GM18861 (cell line): Measurements from ENCODE around the gene ORM2.

Source experiments
- ATAC-seq: cut with Tn5 transposase; IDR thresholded peaks from one replicate; pipeline ENCODE4 v1.9.1; 2021; ENCODE audit not compliant: unreplicated experiment

The ORM2 gene

DNA sequence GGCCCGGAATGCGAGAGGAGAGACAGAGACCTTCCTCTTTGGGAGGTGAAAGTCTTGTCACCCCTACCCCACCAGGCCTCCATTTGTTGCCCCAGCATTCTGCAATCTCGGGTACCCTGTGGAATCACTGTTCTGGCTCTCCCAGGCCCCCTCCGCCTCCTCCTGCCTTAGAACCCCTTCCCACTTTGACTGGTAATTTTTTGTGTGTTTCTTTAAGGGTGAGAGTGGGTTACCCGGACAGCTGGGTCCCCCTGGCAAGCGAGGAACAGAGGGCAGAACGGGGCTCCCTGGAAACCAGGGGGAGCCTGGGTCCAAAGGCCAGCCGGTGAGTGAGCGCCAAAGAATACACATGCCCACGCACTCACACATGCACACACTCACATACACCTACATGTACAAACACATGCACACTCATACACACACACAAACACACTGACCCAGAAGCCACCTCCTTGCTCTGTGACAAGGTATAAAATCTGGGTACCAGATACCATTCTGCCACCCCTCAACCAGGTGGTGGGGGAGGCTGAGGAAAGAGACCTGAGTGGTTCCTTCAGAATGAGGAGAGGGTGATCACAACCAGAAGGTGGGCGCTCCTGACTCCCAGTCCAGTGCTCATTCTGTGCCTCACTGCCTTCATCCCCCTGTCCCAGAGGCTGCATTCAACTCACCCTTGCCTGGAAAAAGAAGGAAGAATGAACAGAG lies 37.6 kb upstream of the ORM2 start:
- ATAC-seq = no peak

DNA sequence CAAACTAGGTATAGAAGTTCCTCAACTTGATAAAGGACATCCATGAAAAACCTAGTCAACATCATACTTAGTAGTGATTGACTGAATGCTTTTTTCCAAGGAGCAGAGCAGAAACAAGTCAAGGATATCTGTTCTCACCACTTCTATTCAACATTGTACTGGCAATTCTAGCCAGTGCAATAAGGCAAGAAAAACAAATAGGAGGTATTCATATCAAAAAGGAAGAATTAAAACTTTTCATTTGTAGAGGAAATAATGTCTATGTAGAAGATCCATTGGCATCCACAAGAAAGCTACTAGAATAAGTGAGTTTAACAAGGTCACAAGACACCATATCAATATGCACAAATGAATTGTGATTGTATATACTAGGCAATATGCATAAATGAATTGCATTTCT lies 35.0 kb upstream of the ORM2 start:
- no peak for ATAC-seq

DNA sequence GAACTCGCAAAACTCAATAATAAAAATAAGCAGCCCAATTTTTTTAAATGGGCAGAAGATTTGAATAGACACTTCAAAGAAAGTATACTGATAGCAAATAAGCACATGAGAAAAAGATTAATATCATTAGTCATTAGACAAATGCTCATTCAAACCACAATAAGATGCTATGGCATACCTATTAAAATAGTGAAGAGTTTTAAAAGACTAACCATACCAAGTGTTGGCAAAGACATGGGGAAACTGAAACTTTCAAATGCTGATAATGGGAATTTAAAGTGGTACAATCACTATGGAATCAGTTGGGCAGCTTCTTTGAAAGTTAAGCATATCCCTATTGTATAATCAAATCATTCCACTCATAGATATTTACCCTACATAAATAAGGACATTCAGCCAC lies 33.3 kb upstream of the ORM2 start:
- ATAC-seq = no peak

DNA sequence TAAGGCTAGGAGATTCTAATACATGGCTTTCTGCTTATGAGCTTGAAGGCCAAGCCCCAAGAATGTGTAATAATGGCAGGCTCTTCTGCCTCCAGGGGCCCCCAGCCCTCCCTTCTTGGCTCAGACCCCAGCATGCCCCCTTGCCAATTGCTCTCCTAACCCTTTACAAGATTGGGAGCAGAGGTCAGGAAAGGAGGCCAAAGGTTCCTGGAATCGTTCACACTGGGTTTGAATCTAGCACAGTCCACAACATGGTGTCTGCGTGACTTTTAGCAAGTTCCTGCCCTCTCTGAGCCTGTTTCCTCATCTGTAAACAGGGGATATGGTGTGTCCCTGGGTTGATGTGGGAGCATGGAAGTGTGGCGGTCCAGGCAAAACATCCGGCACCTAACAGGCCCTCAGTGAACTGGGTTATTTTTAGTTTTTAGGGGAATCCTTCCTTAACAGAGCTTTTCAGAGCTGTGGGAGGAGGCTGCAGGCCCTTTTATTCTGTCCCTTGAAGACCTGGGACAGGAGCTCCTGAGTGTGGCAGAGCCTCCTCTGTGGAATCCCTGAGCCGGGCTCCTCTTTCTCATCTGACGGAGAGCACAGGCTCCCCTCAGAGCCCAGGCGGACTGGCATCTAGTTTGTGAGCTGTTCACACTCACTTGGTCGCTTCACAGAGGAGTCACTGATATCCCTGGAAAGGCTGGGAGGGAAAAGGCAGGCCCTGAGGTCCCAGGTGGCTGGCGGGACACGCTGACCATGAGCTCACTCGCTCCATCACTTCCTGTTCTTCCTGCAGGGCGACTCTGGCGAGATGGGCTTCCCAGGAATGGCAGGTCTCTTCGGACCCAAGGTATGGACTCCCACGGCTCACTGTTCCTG lies 30.1 kb upstream of the ORM2 start:
- no peak for ATAC-seq

DNA sequence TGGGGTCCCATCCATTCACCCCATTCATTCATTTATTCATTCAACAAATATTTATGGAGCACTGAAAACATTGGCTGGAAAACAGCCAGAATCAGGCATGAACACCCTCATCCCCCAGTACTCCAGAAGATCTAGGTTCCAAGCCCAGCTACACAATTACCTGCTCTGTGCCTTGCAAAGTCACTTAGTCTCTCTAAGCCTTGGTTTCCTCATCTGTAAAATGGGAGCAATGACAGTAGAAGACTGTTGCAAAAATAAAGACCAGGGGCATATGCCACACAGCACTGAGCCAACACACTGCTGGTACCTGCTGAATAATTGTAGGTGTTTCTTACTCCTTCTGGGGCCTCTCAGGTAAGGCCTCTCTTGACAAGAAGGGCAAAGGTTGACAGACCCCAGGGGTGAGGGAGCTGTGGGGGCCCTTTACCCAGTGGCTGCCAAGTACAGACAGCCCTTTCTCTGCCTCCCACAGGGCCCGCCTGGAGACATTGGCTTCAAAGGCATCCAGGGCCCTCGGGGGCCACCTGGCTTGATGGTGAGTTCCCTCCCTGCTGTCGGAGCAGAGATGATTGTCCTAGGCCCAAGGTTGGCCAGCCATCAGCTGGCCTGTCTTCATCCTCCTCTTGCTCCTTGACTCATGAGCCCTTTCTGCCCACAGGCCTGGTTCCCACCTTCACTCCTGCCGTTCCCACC lies 29.4 kb upstream of the ORM2 start:
- ATAC-seq = no peak

DNA sequence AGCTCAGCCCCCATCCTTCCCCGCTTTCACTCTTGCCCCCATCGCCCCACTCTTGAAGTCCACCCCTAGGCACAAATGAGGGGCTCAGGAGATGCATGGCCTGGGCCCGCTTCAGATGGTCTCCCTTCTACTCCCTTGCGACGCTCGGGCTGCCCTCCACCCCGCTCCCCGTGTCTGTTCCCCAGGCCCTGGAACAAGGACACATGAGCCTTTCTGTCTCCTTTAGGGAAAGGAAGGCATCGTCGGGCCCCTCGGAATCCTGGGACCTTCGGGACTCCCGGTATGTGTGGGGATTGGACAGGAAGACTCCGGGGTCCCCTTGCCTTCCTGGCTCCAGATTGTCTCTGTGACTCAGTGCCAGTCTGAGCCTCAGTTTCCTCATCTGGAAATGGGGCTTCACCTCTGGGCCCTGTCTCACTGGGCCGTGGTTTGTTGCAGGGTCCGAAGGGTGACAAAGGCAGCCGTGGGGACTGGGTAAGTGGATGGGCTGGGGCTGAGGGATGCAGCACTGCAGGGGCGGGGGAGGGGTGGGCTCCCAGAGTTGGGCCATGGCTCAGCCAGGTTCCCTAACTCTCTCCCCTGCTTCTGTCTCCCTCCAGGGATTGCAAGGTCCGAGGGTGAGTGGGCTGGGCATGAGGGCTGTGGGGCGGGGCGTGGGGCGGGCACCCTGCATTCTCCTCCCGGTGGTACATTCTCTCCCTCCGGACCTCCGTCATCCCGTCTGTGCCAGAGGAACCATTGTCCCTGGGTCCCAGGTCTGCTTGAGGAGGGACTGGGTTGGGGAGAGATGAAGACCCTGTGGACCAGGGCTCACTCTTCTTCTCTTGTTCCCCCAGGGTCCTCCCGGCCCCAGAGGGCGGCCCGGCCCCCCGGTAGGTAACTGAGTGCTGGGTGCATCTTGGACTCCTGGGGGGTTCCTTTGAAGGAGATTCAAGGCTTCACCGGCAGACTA lies 28.5 kb upstream of the ORM2 start:
- ATAC-seq = no peak

DNA sequence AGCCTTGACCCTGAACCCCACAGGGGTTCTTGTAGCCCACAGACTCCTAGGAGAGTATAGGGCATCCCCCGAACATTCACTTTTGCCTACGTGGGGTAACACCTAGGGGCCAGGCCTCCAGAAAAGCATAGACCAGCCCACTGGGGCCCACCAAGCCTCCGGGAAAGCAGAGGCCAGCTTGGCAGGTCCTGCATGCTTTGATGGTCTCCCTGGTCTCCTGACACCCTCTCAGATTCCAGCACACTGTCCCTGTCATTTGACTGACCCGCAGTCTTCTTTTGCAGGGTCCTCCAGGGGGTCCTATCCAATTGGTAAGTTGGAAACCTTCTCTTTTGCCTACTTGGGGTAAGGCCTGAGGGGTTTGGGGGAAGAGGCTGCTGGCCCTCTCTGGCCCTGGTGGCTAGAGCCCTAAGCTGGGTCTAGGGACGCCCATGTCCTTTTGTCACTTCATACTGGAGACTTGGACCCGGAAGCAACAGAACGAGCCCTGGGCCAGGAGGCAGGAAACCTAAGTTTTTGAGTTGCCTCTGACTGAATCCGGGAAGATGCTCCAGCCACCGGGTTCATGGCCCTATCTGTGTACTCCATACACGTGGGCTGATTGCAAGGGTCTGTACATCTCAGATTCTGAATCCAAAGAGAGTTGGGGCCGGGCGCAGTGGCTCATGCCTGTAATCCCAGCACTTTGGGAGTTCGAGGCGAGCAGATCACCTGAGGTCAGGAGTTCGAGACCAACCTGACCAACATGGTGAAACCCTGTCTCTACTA lies 27.7 kb upstream of the ORM2 start:
- no peak for ATAC-seq

DNA sequence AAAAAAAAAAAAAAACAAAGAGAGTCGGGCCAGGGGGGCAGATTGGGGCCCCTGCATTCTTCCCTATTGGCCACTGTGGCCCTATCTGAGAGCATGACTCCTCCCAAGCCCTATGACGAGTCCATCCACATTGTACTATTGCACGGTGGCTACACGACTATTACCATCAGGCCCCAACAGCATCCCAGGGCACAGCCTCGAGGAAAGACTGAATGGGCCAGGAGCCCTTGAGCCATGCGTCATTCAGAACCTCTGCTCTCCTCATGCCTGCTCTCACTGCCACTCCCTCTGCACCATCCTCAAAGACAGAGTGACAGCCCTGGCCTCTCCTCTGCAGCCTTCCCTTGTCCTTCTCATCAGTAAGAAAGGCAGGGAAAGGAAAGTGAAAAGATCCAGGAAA lies 26.9 kb upstream of the ORM2 start:
- no peak for ATAC-seq

DNA sequence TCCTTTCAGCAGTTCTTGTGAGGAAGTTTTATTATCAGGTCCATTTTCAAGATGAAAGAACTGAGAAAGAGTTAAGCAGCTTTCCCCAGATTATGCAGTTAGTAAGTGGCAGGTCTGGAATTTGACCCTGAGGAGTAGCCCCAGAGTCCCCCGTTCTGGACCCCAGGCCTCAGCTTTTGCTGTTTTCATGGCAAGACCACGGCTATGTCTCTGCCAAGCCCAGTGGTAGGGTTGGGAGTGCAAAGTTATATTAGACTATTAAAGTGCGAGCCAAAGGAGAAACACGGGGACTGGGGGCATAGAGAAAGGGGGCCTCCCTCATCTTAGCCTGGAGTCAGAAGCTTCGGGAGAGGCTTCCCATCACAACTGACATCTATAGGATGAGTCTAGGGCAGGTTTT lies 26.1 kb upstream of the ORM2 start:
- ATAC-seq = no peak

DNA sequence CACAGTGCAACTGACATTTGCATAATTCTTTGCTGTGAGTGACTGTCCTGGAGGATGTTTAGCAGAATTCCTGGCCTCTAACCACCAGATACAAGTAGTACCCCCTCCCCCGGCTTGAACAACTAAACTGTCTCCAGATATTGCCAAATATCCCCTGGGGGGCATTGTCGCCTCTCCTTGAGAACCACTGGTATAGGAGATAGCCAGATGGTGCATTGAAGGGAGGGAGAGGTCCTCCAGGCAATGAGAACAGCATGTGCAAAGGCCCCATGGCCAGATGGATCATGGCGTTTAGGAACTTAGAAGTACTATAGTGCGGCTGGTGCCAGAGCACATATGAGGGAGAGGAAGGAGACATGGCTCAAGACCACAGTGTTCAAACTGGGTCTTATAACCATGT lies 25.7 kb upstream of the ORM2 start:
- no peak for ATAC-seq

DNA sequence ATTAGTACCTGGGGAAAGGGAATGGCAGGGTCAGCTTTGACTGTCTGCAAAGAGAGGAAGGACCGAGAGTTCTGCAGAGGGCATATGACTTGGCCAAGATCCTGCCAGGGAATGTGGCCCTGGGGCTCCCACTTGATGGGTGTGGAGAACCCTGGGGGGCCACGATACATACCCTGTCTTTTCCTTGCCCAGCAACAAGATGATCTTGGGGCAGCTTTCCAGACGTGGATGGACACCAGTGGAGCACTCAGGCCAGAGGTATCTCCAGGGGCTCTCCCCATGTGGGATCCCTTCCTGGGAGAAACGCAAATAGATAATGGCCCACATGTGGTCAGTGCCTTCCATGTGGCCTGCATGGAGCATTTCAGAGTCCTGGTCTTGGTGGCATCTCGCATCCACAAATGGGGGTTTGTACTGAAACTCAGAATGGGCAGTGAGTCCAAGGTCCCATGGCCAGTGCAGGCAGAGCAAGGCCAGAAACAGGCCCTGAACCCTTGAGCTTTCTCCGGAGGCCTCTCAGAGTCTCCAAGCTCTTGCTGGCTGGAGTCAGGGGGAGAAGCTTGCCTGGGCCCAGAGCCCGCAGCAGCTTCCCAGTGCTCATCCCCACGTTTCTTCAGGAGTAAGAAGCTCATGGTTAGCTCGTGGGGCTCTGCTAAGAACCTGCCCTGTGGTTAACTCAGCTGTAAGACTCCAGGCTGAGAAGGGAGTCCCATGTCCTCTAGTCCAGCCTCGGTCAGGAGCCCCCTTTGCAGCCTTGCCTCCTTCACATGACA lies 25.1 kb upstream of the ORM2 start:
- no peak for ATAC-seq

DNA sequence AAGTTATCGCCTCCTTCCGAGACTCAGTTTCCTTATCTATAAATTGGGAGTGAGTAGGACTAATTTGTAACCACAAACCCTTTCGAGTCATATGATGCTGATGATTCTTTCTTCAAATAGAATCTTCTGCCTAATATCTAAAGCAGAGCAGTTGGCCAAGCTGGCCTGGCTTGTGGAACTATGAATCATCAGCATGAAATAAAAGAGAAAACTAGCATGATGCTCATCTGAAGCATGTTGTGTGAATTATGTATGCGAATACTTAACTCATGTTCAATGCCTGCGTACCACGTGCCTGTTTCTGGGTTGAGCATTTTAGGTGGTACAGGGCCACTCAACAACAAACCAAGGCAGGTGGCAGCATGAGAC lies 21.8 kb upstream of the ORM2 start:
- no peak for ATAC-seq

DNA sequence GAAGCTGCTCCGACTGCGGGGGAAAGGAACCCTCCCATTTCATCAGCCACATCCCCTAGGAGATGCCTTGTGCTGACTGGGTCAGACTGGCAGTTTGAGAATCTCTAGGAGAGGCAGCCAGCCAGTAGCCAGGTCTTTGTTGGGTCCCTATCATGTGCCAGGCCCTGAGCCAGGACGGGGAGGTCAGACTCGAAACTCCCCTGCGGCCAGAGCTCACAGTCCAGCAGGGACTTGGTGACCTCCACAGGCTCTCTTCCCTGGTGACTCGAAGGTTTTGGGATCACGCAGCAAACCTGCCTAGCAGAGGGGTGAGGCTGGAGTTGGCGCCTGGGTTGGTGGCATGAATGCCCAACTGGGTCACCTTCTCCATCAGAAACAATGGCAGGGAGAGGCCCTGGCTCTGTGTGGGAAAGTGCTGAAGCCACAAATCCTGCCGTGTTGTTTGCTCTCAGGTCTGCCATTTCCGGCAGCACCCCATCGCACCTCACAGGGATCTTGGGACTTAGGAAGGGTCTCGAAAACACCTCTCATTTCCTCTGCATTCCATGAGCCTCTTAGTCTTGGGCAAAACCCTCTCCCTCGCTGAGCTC lies 21.2 kb upstream of the ORM2 start:
- ATAC-seq = no peak

DNA sequence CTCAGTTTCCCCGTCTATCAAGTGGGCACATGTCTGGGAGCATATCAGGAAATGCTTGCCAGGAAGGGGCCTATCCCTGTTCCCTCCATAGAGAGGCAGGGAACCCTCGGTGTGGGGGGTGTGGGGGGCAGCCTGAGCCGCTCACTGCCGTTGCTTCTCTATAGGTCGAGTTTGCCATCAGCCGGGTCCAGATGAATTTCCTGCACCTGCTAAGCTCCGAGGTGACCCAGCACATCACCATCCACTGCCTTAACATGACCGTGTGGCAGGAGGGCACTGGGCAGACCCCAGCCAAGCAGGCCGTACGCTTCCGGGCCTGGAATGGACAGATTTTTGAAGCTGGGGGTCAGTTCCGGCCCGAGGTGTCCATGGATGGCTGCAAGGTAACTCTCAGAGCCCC lies 20.6 kb upstream of the ORM2 start:
- ATAC-seq = no peak

DNA sequence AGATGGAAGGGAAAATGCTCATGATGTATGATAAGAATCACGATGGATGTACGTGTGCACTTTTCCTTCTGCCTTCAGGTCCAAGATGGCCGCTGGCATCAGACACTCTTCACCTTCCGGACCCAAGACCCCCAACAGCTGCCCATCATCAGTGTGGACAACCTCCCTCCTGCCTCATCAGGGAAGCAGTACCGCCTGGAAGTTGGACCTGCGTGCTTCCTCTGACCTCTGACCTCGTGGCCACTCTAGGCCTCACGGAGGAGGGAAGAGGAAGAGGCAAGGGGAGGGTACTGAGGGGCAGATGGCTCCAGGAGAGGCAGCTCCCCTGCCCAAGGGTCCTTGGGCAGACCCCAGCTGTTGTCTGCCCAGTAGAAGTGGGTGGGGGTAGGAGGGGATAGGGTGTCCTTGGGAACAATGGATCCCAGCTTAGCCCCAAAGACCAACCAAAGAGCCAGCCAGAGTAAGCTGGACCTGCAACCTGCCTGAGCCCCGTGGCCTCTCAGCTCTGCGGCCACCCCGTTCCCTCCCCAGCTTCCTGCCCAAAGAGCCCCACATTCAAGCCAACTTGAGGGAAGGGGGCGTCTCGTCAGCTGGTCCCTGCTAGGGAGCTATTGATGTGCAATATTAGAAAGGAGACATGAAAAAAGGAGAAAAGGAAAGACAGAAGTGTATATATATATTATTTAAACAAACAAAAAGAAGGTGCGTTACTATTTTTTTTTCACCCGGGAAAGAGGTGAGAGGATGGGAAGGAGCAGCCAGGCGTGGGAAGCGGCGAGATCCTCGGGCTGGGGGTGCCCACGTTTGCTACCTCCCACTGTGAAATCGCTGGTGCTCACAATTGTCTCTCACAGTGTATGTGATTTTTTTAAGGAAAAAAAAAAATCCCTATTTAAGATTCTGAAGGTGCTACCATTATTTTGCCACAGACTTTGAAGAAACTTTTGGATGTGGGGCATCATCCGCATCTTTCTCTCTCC lies 18.9 kb upstream of the ORM2 start:
- ATAC-seq = no peak

DNA sequence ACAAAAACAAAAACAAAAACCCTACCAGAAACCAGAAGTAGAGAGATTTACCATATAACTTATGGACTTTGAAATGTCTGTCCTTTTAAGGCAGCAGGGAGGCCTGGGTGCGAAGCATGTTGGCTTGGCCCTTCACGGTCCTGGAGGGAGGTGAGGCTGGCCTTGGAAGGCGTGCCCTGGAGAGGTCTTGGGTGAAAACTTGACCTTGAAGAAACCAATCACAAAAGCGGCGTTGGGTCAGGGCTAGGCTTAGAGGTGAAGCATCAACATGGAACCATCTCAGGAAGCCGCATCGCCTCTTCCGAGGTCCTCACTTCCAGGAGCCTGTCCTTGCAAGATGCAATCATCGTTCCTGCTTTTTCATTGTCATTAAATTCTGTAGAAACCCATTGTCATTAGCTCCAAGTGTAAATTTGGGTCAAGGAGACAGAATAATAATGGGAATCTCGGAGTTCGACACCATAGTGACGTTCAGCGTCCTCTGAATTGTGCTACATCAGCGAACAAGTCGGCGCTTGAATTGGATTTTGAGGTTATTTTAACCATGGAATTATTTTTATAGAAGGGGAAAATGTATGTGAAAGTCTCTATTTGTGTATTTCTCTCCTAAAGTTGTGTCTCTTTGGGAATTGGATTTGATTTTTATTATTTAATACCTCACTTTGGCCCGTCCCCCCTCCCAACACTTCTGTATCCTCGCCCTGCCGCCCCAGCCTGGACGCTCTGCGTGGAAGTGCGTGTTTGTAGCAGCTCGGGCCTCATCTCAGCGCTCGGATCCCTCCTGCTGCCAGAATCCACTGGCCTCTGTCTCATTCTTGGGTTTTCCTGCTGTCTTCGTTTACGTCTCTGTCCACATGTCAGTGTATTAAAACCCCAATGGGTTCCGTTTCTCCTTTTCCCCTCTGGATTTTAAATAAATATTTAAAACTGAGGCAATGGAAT lies 17.8 kb upstream of the ORM2 start:
- no peak for ATAC-seq

DNA sequence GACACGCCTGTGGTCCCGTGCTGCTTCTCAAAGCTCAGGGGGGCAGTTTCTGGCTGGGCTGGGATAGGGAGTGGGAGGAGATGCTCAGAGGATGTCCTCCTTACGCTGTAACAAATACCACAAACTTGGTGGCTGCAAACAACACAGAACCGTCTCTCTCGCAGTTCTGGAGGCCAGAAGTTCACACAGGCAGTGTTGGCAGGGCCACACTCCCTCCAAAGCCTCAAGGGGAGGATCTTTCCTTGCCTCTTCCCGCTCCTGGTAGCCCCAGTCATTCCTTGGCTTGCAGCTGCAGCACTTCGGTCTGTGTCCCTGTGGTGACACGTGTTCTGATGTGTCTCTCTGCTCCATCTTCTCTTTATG lies 17.2 kb upstream of the ORM2 start:
- ATAC-seq = no peak
